CD4-positive, alpha-beta memory T cell (primary cell): ENCODE data around the gene DHRS4. TPM values are rescaled to one million over a fixed set of nuclear protein-coding genes. Genes with fewer than 3 reads are reported as not detected.
"Not testable (repeated sequence)": the region's sequence is repeated elsewhere in the genome, so short reads cannot be mapped to it uniquely, and the experiment has no call there.

Experiments used
- CTCF ChIA-PET: fragments of 350-600 bp; sonication (Branson Sonifier 250); formaldehyde crosslinking; loops from one replicate; lab custom pipeline; 2021; ENCODE audit warnings: inconsistent platforms; ENCODE audit not compliant: partially characterized antibody; lab: Charles Lee
- POLR2A ChIA-PET: fragments of 350-600 bp; sonication (Branson Sonifier 250); formaldehyde crosslinking; loops from one replicate; lab custom pipeline; 2021; ENCODE audit not compliant: partially characterized antibody; lab: Charles Lee
- DNase-seq, 5 donors: peaks; one replicate each; pipeline versions ENCODE4 v3.0.0 to v3.0.0-alpha.2; 2020 to 2022; ENCODE audit warnings: mixed read lengths in 1 of 5
- H3K27ac ChIP-seq: one replicate; pipeline ENCODE4 v1.7.0; 2013; ENCODE audit warnings: low read depth, low read length
- H3K27me3 ChIP-seq: 2 replicates; pipeline ENCODE4 v1.7.0; 2013; ENCODE audit warnings: mild to moderate bottlenecking, low read length, moderate library complexity; ENCODE audit not compliant: insufficient read depth
- H3K36me3 ChIP-seq: 2 replicates; pipeline ENCODE4 v1.7.0; 2013; ENCODE audit warnings: mild to moderate bottlenecking, low read length, moderate library complexity; ENCODE audit not compliant: insufficient read depth
- H3K4me1 ChIP-seq: 2 replicates; pipeline ENCODE4 v1.7.0; 2013; ENCODE audit warnings: mild to moderate bottlenecking, low read length, moderate library complexity; ENCODE audit not compliant: insufficient read depth
- H3K4me3 ChIP-seq, 2 donors: one replicate each; pipeline ENCODE4 v1.7.0; 2013; ENCODE audit warnings: low read length in 2 of 2, mild to moderate bottlenecking in 1 of 2
- H3K9me3 ChIP-seq, 2 donors: one replicate each; pipeline ENCODE4 v1.7.0; 2013; ENCODE audit warnings: low read length in 2 of 2, control low read depth in 1 of 2; ENCODE audit not compliant: control insufficient read depth in 1 of 2
- H3K27ac Mint-ChIP-seq, 7 donors: one replicate each; pipeline ENCODE4 v1.8.0; 2020 to 2021; ENCODE audit warnings: mixed read lengths in 7 of 7, mild to moderate bottlenecking in 6 of 7, inconsistent platforms in 3 of 7, moderate library complexity in 3 of 7
- H3K27me3 Mint-ChIP-seq, 2 donors: one replicate each; pipeline ENCODE4 v1.8.0; 2020 to 2021; ENCODE audit warnings: mixed read lengths in 2 of 2
- H3K36me3 Mint-ChIP-seq, 2 donors: one replicate each; pipeline ENCODE4 v1.8.0; 2020 to 2021; ENCODE audit warnings: mixed read lengths in 2 of 2, inconsistent platforms in 1 of 2, mild to moderate bottlenecking in 1 of 2
- H3K4me1 Mint-ChIP-seq, 4 donors: one replicate each; pipeline ENCODE4 v1.8.0; 2020 to 2021; ENCODE audit warnings: mixed read lengths in 4 of 4, mild to moderate bottlenecking in 1 of 4
- H3K4me3 Mint-ChIP-seq, 8 donors: one replicate each; pipeline ENCODE4 v1.8.0; 2020 to 2021; ENCODE audit warnings: mixed read lengths in 8 of 8, mild to moderate bottlenecking in 7 of 8, moderate library complexity in 6 of 8, inconsistent platforms in 3 of 8
- H3K9me3 Mint-ChIP-seq, 8 donors: one replicate each; pipeline ENCODE4 v1.8.0; 2020 to 2021; ENCODE audit warnings: mixed read lengths in 8 of 8, mild to moderate bottlenecking in 5 of 8, inconsistent platforms in 3 of 8, moderate library complexity in 1 of 8
- intact Hi-C: fragments of 100-400 bp; cut with micrococcal nuclease; formaldehyde crosslinking; loops from one replicate; pipeline ENCODE4 v1.15.1; 2023
- polyA plus RNA-seq, 2 donors: library from polyadenylated mRNA; unstranded; fragments of 300-500 nt; fragmentation: Illumina TruSeq; gene quantifications; one replicate each; pipeline ENCODE4 v1.2.3, GENCODE V29; 2021
- total RNA-seq, 2 experiments: library from RNA; stranded (reverse); gene quantifications; one replicate each; pipeline ENCODE4 v1.2.3, GENCODE V29; 2021

DHRS4 gene
- total and polyA plus RNA-seq, 4 experiments from 2014 or later, result 14.7 to 36.2 (median 24.0) TPM

DNA sequence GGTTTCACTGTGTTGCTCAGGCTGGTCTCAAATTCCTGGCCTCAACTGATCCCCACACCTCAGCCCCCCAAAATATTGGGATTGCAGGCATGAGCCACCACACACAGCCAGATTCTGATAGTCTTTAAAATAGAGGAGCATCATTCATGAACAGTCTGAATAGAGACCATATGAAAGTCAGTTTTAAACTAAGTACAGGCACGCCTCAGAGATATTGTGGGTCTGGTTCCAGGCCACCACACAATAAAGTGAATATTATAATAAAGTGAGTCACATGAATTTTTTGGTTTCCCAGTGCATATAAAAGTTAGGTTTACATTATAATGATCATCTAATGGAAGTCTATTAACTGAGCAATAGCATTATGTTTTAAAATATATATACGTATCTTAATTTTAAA lies 8.1 kb downstream of the DHRS4 start:
- H3K27ac Mint-ChIP-seq, intact Hi-C loops, H3K27me3 Mint-ChIP-seq, H3K4me1 Mint-ChIP-seq, H3K4me1 ChIP-seq, H3K36me3 Mint-ChIP-seq, POLR2A ChIA-PET, H3K9me3 ChIP-seq, H3K27ac ChIP-seq, CTCF ChIA-PET, DNase-seq, H3K4me3 ChIP-seq, H3K9me3 Mint-ChIP-seq, H3K36me3 ChIP-seq, H3K27me3 ChIP-seq, H3K4me3 Mint-ChIP-seq: not testable (repeated sequence)

DNA sequence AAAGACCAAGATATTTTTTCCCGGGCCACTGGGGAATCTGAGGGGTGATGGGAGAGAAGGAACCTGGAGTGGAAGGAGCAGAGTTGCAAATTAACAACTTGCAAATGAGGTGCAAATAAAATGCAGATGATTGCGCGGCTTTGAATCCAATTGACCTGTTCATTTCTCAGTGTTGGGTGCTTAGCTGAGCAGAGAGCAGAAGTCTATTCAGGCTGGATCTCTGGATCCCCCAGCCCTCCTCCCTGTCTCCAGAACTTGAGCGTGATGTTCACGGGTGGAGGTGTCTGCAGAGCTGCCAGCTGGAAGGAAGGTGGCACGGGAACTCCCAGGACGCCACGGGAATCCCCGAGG lies 15.5 kb downstream of the DHRS4 start:
- POLR2A ChIA-PET, H3K4me1 ChIP-seq, H3K4me3 Mint-ChIP-seq, intact Hi-C loops, H3K36me3 Mint-ChIP-seq, DNase-seq, H3K4me1 Mint-ChIP-seq, H3K9me3 Mint-ChIP-seq, CTCF ChIA-PET, H3K36me3 ChIP-seq, H3K27me3 Mint-ChIP-seq, H3K4me3 ChIP-seq, H3K9me3 ChIP-seq, H3K27ac Mint-ChIP-seq, H3K27me3 ChIP-seq: not testable (repeated sequence)
- H3K27ac ChIP-seq, result peak overlapping the region; percentile 43

DNA sequence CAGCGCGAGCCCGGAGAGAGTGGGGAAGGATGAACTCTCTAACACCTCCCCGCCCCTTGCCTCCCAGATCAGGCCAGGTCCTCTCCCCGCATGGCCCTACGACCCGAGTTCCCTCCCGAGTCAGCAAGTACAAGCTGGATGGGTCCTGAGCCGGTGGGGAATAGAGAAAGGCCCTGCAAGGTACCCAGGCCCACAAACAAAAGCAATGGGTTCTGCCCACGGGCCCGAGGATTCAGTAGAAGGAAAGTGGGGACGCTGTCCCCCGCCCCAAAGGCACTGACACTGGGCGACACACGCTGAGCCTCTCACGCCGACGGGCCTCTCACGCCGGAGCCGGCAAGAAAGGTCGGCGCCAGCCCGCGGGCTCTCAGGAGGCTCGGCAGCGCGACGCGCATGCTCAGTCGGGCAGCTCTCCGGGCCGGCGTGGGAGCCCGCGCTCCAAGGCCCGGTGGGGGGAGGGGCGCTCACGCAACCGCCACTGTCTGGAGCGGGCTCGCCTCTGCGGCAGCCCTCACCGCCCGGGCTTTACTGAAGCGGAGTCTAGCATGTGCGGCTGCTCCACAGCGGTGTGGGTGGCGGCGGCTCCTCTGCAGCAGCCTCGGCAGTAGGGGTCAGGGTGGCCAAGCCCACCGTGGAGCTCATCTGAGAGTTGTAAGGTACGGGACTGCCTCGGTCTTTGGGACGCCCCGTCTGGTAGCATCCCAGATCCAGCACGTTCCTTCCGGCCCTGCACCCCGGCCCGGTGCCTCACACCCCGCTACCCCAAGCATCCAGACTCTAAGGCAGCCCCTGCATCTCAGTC lies 16.1 kb downstream of the DHRS4 start:
- H3K9me3 Mint-ChIP-seq, H3K27me3 ChIP-seq, POLR2A ChIA-PET, H3K27ac Mint-ChIP-seq, H3K27me3 Mint-ChIP-seq, H3K4me1 Mint-ChIP-seq, intact Hi-C loops, H3K36me3 ChIP-seq, H3K36me3 Mint-ChIP-seq, H3K9me3 ChIP-seq, CTCF ChIA-PET, H3K4me1 ChIP-seq, H3K4me3 ChIP-seq: not testable (repeated sequence)
- peak overlapping the region in 3 of 8 donors; percentile 17 to 34 (median 25) for H3K4me3 Mint-ChIP-seq
- peak; percentile 29 to 60 (median 52) for DNase-seq
- H3K27ac ChIP-seq, result peak overlapping the region; percentile 43

DNA sequence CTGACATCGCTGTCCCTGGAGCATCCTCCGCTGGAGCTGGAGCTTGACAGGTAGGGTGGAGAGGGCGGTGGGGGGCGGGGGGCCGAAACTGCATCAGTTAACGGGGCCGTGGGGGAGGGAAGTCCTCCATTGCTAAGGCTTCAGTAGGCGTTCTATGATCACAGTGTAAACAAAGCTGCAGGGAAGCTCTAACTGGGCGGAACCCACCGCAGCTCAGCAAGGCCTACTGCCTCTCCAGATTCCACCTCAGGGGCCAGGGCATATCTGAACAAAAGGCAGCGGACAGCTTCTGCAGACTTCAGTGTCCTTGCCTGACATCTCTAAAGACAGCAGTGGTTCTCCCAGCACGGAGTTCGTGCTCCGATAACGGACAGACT lies 16.7 kb downstream of the DHRS4 start:
- intact Hi-C loops, H3K4me1 ChIP-seq, H3K27me3 ChIP-seq, H3K36me3 ChIP-seq, POLR2A ChIA-PET, H3K4me1 Mint-ChIP-seq, H3K36me3 Mint-ChIP-seq, H3K27me3 Mint-ChIP-seq, H3K27ac ChIP-seq, DNase-seq, H3K9me3 Mint-ChIP-seq, H3K27ac Mint-ChIP-seq, H3K9me3 ChIP-seq, H3K4me3 ChIP-seq: not testable (repeated sequence)
- CTCF ChIA-PET, result interaction anchor here (1.2 kb wide), 1 partner anchor 87 kb away, joined by 5 read pairs; no protein-coding TSS in a partner anchor
- H3K4me3 Mint-ChIP-seq, result peak overlapping the region in 3 of 8 donors; percentile 7 to 34 (median 17)

DNA sequence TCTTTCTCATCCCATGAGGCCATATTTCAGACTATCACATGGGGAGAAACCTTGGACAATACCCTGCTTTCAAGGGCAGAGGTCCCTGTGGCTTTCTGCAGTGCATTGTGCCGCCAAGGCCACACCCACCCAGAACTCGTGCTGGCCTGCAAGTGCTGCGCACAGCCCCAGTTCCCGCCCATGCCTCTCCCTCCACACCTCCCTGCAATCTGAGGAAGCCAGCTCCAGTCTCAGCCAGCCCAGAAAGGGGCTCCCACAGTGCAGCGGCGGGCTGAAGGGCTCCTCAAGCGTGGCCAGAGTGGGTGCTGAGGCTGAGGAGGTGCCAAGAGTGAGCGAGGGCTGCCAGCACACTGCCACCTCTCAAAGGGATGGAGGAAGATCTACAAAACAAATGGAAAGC lies 19.6 kb downstream of the DHRS4 start:
- H3K4me3 Mint-ChIP-seq, H3K27ac ChIP-seq, H3K4me1 Mint-ChIP-seq, intact Hi-C loops, H3K4me1 ChIP-seq, H3K9me3 Mint-ChIP-seq, H3K27me3 Mint-ChIP-seq, DNase-seq, H3K9me3 ChIP-seq, H3K4me3 ChIP-seq, H3K36me3 ChIP-seq, POLR2A ChIA-PET, CTCF ChIA-PET, H3K36me3 Mint-ChIP-seq, H3K27me3 ChIP-seq: not testable (repeated sequence)
- H3K27ac Mint-ChIP-seq, result peak overlapping the region in 2 of 7 donors; percentile 41 to 57

DNA sequence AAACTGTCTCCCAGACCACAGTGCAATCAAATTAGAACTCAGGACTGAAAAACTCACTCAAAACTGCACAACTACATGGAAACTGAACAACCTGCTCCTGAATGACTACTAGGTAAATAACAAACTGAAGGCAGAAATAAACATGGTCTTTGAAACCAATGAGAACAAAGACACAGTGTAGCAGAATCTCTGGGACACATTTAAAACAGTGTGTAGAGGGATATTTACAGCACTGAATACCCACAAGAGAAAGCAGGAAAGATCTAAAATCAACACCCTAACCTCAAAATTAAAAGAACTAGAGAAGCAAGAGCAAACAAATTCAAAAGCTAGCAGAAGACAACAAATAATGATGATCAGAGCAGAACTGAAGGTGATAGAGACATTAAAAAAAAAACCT lies 20.5 kb downstream of the DHRS4 start:
- H3K9me3 ChIP-seq, H3K4me1 Mint-ChIP-seq, H3K4me1 ChIP-seq, DNase-seq, H3K27me3 Mint-ChIP-seq, H3K27me3 ChIP-seq, intact Hi-C loops, H3K27ac ChIP-seq, H3K36me3 Mint-ChIP-seq, POLR2A ChIA-PET, H3K9me3 Mint-ChIP-seq, H3K36me3 ChIP-seq, H3K27ac Mint-ChIP-seq, H3K4me3 ChIP-seq: not testable (repeated sequence)
- peak overlapping the region in 2 of 8 donors; percentile 34 to 53 for H3K4me3 Mint-ChIP-seq
- CTCF ChIA-PET, result interaction anchor here (1.1 to 1.6 kb wide), 3 partner anchors 41 to 116 kb away, joined by 3 to 6 read pairs (median 5); no protein-coding TSS in a partner anchor

DNA sequence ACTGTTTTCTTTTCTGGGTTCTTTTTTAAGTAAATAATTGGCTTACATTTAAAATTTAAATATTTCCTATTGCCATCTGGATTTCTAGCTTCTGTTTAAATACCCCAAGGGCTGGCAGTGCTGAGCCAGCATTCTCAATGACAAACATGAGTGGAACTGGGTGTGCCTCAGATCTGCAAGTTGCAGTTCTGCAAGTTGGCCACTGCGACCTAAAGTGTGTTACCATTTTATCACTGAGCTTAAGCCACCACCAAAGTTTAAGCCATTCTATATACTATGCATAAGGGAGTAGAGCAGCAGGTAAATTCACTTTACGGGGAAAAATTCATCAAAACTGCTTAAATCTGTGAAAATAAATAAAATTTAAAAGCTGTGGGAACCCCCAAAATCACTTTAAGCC lies 23.6 kb downstream of the DHRS4 start:
- H3K9me3 Mint-ChIP-seq, intact Hi-C loops, H3K27ac ChIP-seq, H3K36me3 Mint-ChIP-seq, H3K9me3 ChIP-seq, H3K27me3 Mint-ChIP-seq, H3K27ac Mint-ChIP-seq, H3K4me3 ChIP-seq, H3K4me1 ChIP-seq, DNase-seq, H3K36me3 ChIP-seq, POLR2A ChIA-PET, H3K4me1 Mint-ChIP-seq, H3K27me3 ChIP-seq, H3K4me3 Mint-ChIP-seq: not testable (repeated sequence)
- CTCF ChIA-PET, result interaction anchor here (0.6 kb wide), 2 partner anchors 12 to 219 kb away, joined by 3 to 4 read pairs; partner anchors contain the start of gene DHRS4L2
